Hepatocyte (in vitro differentiated cells): ENCODE measurements around the gene GREM2.

Experiments used
- CTCF ChIP-seq: fragments of 200-600 bp; sonication (generic); IDR thresholded peaks from 2 replicates; pipeline ENCODE4 v1.5.1; 2016; ENCODE audit warnings: antibody characterized with exemption, mild to moderate bottlenecking; ENCODE audit not compliant: poor library complexity
- EZH2phosphoT487 ChIP-seq: fragments of 200-600 bp; sonication (generic); IDR thresholded peaks from one replicate; pipeline ENCODE4 v1.6.1; 2018; ENCODE audit warnings: antibody characterized with exemption, mild to moderate bottlenecking, low read depth, moderate library complexity; ENCODE audit not compliant: unreplicated experiment, severe bottlenecking

- TF ChIP-seq CTCF = no peak
- TF ChIP-seq EZH2phosphoT487 = no peak
Measured at GRCh38 chr1:240484804-240485443, 127.0 kb downstream of the GREM2 start.
